Karpas-422 (cell line): Measurements from ENCODE around the gene RHEB. TPM values are rescaled to one million over a fixed set of nuclear protein-coding genes. Genes with fewer than 3 reads are reported as not detected.

Experiments
- DNase-seq: peaks from one replicate; pipeline ENCODE4 v3.0.0-alpha.2; 2015
- H2AFZ ChIP-seq: fragments of 200-600 bp; sonication (generic); 2 replicates; pipeline ENCODE4 v1.6.1; 2014; ENCODE audit warnings: antibody characterized with exemption, low read length, mixed read lengths
- H3K27ac ChIP-seq: fragments of 200-600 bp; sonication (generic); 2 replicates; pipeline ENCODE4 v1.5.1; 2014; ENCODE audit warnings: mild to moderate bottlenecking, low read length, moderate library complexity
- H3K27me3 ChIP-seq: fragments of 200-600 bp; sonication (generic); 2 replicates; pipeline ENCODE4 v1.6.1; 2014; ENCODE audit warnings: low read length, mixed read lengths
- H3K36me3 ChIP-seq: fragments of 200-600 bp; sonication (generic); 2 replicates; pipeline ENCODE4 v1.6.1; 2014; ENCODE audit warnings: low read length, mixed read lengths; ENCODE audit not compliant: insufficient read depth
- H3K4me1 ChIP-seq: fragments of 200-600 bp; sonication (generic); 2 replicates; pipeline ENCODE4 v1.6.1; 2014; ENCODE audit warnings: mild to moderate bottlenecking, low read length, mixed read lengths
- H3K4me2 ChIP-seq: fragments of 200-600 bp; sonication (generic); 2 replicates; pipeline ENCODE4 v1.6.1; 2014; ENCODE audit warnings: low read length, low read depth, mild to moderate bottlenecking; ENCODE audit not compliant: poor library complexity, severe bottlenecking
- H3K4me3 ChIP-seq: fragments of 200-600 bp; sonication (generic); 2 replicates; pipeline ENCODE4 v1.5.1; 2014; ENCODE audit warnings: mild to moderate bottlenecking, antibody characterized with exemption, low read length, mixed read lengths
- H3K79me2 ChIP-seq: fragments of 200-600 bp; sonication (generic); 2 replicates; pipeline ENCODE4 v1.6.1; 2014; ENCODE audit warnings: mild to moderate bottlenecking, low read length, mixed read lengths
- H3K9ac ChIP-seq: fragments of 200-600 bp; sonication (generic); 2 replicates; pipeline ENCODE4 v1.6.0; 2014; ENCODE audit warnings: low read length
- H3K9me2 ChIP-seq: fragments of 200-600 bp; sonication (generic), shearing (Covaris generic); replicated peaks from 2 replicates; pipeline ENCODE4 v1.6.0; 2014; ENCODE audit warnings: mild to moderate bottlenecking, low read length, moderate library complexity; ENCODE audit not compliant: insufficient read depth
- H3K9me3 ChIP-seq: fragments of 300-700, 200-600 bp; sonication (generic); 2 replicates; pipeline ENCODE4 v1.6.1; 2014; ENCODE audit warnings: low read length, mixed read lengths
- H4K20me1 ChIP-seq: fragments of 200-600 bp; sonication (generic); 2 replicates; pipeline ENCODE4 v1.6.1; 2014; ENCODE audit warnings: mild to moderate bottlenecking, antibody characterized with exemption, low read length, low read depth; ENCODE audit not compliant: insufficient read depth
- total RNA-seq: library from RNA; depleted of rRNA; stranded (reverse); fragments of >200 nt; shearing (Covaris generic); gene quantifications from 2 replicates; pipeline ENCODE4 v1.2.3, GENCODE V29; 2014; ENCODE audit warnings: low replicate concordance

The RHEB gene
- total RNA-seq, 1 experiment from 2014 or later, result 47.5 TPM

DNA sequence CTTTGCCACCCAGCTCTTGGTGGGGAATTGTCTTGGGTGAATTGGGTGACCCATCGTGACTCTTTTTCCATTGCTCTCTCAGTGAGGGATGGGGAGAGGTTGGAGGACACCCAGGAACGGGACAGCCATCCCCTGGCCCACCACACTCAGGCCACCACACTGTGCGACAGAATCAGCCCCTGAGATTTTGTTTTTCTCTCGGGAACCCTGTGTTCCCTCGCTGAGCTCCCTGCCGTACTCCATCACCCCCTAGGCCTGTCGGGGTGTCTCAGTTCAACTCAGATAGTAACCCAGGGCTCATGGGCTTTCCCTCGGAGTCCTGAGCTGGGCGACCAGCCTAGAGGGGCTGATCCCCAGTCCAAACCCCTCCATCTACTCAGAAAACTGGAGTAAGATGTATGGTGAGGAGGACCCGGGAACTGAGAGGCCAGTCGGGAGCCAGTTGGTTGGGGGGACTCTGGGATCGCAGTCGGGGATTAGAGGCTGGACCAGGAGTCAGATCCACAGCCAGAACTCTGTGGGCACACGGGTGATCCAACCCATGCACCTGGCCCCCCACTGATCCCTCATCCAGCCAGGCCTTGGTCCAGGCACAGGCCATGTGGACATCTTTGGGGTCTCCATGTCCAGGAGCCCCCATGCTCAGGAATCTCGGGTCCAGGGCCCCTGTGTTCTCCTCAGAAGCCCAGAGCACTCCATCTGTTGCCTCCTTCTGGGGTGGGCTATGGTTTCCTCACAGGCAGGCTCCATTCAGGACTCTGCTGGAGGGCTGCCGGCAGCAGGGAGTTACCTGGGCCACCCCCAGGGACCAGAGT, 89.1 kb downstream of the RHEB start:
- Histone ChIP-seq H3K4me1 (peaks cover 4% of the 10 kb centered on the region; the same call in 1 of the 2 replicates), H3K4me2 (no peak overlapping the region), H3K9me2 (no peaks in the 10 kb centered on the region), H3K36me3 (no peaks in the 10 kb centered on the region), H3K27me3 (no peaks in the 10 kb centered on the region), H4K20me1 (no peaks in the 10 kb centered on the region), H3K4me3 (no peak overlapping the region), H3K27ac (no peak overlapping the region), H3K79me2 (no peaks in the 10 kb centered on the region), H2AFZ (no peak overlapping the region), H3K9me3 (no peaks in the 10 kb centered on the region), H3K9ac (no peak overlapping the region)
- DNase-seq, result no peak

DNA sequence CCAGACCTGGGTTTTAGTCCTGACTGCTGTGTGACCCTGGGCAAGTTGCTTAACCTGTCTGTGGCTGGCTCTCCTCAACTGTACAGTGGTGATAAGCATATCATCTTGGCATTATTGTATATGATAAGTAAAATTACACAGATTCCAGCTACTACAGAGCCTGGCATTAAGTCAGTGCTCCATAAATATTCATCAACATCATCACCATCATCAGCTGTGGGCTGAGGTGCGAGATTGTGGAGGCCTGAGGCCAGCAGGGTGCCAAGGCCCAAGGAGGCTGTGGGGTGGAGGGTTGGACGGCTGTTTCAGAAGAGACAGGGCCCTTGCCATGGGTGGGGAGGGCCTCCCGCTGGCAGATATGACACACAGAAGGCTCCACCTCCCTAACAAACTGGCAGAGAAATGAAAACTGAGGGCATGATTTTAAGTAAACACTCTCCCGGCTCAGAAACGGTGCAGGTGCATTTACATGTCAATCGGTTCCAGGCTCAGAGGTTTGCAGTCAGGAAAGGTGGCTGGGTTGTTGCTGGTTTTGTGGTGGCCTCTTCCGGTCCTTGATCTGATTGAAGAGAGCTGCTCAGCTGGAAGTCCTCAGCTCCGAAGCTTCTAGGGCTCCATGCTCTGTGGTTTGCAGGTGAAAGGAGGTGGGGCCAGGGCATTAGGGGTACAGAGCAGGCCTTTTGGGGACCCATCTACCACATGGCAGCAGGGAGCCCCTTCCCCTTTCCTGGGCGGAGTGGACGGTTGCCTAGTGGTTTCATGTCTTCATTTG, 89.9 kb downstream of the RHEB start:
- H3K27ac ChIP-seq, result no peak overlapping the region
- no peak overlapping the region for H3K9ac ChIP-seq
- H4K20me1 ChIP-seq, result no peaks in the 10 kb centered on the region
- no peak overlapping the region for H2AFZ ChIP-seq
- H3K9me3 ChIP-seq, result no peaks in the 10 kb centered on the region
- DNase-seq, result no peak
- H3K4me2 ChIP-seq, result no peak overlapping the region
- H3K79me2 ChIP-seq, result no peaks in the 10 kb centered on the region
- H3K36me3 ChIP-seq, result no peaks in the 10 kb centered on the region
- H3K27me3 ChIP-seq, result no peaks in the 10 kb centered on the region
- peaks cover 4% of the 10 kb centered on the region; the same call in 1 of the 2 replicates for H3K4me1 ChIP-seq
- no peaks in the 10 kb centered on the region for H3K9me2 ChIP-seq
- H3K4me3 ChIP-seq, result no peak overlapping the region

DNA sequence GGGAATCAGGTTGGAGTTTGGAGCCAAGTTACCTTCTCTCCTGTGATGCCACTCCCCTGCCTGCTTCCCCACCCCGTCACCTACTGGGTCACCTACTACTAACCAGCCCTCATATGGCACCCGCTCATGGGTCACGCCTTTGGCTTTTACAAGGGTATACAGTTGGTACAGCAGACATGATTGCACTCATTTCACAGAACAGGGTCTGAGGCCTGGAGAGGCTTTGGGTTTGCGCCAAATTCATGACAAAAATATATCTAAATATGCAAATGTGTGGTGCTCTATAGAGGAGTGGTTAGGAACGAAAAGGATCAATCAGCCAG, 90.5 kb downstream of the RHEB start:
- no peaks in the 10 kb centered on the region for H3K9me3 ChIP-seq
- no peaks in the 10 kb centered on the region for H3K4me1 ChIP-seq
- no peak overlapping the region for H2AFZ ChIP-seq
- H4K20me1 ChIP-seq, result no peaks in the 10 kb centered on the region
- no peaks in the 10 kb centered on the region for H3K79me2 ChIP-seq
- H3K36me3 ChIP-seq, result no peaks in the 10 kb centered on the region
- H3K4me3 ChIP-seq, result no peak overlapping the region
- H3K9me2 ChIP-seq, result no peaks in the 10 kb centered on the region
- no peaks in the 10 kb centered on the region for H3K27me3 ChIP-seq
- no peak for DNase-seq
- no peak overlapping the region for H3K9ac ChIP-seq
- H3K4me2 ChIP-seq, result no peak overlapping the region
- H3K27ac ChIP-seq, result no peak overlapping the region

DNA sequence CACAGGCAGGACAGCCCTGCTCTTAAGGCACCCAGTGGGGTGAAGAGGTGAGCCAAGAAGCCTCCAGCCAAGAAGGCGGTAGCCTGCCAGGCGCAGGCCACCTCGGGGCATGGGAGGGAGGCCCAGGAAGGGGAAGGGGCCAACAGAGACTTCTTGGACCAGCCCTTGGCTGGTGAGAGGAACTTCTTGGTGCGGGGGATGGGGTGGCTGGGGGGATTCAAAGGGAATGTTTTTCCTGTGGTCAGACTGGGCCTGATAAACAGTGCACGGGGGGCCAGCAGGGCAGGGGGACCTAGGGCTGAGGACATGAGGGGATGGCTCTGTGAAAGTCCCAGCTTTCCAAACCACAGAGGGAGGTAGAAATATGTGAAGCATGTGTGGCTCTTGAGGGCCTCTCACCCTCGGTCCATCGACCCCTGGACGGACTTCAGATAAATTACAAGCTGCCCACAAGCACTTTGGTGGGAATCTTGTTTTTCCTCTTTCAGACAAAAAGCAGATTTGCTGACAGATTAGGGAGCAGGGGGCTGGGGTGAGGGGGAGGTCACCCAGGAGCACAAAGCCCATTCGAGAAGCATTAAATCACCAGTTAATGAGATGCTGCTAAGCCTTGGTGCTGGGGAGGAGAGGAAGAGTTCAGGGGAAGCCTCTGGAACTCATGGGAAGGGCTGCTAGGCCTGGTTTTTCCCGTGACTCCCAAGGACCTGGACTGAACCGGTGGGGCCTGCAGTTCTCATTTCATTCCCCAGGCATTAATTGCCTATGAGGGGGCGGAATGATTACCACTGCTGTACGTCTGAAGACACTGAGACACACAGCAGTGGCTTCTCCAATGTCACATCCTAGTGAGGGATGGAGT, 91.1 kb downstream of the RHEB start:
- Histone ChIP-seq H3K4me3 (no peak overlapping the region), H4K20me1 (no peaks in the 10 kb centered on the region), H3K36me3 (no peaks in the 10 kb centered on the region), H3K79me2 (no peaks in the 10 kb centered on the region), H3K4me2 (no peak overlapping the region), H3K9me3 (no peaks in the 10 kb centered on the region), H2AFZ (no peak overlapping the region), H3K27ac (no peak overlapping the region), H3K27me3 (no peaks in the 10 kb centered on the region), H3K9ac (no peak overlapping the region), H3K4me1 (no peaks in the 10 kb centered on the region), H3K9me2 (no peaks in the 10 kb centered on the region)
- DNase-seq, result no peak

DNA sequence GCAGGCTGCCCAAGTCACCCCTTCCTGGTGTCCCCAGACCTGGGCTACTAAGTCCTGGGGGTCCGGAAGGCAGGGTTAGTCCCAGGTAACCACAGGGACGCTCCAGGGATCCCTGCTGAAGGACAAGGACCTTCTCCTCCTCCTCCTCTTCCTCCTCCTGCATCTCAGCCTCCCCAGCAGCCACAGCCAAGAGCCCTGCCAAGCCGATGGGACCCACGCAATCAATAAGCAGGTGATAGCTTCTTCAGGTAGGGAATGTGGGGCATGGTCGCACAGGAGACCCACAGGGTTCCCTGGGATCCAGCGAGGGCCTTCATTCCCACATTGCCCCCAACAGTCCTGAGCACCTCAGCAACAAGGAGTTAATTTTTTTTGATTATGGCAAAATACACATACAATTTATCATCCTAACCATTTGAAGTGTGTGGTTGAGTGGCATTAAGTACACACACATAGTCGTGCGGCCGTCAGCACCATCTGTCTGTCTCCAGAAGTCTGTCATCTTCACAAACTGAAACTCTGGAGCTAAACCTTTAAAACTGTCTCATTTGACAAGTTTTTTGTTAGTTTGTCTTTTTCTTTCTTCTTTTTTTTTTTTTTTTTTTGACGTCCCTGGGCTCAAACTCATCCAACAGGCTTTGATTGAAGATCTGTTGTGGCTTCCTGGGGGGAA, 91.9 kb downstream of the RHEB start:
- Histone ChIP-seq H3K9me3 (no peaks in the 10 kb centered on the region), H2AFZ (no peak overlapping the region), H3K4me2 (no peak overlapping the region), H3K4me3 (no peak overlapping the region), H3K27ac (no peak overlapping the region), H3K9ac (no peak overlapping the region), H3K27me3 (no peaks in the 10 kb centered on the region), H3K36me3 (no peaks in the 10 kb centered on the region), H3K4me1 (no peaks in the 10 kb centered on the region), H3K79me2 (no peaks in the 10 kb centered on the region), H3K9me2 (no peaks in the 10 kb centered on the region), H4K20me1 (no peaks in the 10 kb centered on the region)
- no peak for DNase-seq

DNA sequence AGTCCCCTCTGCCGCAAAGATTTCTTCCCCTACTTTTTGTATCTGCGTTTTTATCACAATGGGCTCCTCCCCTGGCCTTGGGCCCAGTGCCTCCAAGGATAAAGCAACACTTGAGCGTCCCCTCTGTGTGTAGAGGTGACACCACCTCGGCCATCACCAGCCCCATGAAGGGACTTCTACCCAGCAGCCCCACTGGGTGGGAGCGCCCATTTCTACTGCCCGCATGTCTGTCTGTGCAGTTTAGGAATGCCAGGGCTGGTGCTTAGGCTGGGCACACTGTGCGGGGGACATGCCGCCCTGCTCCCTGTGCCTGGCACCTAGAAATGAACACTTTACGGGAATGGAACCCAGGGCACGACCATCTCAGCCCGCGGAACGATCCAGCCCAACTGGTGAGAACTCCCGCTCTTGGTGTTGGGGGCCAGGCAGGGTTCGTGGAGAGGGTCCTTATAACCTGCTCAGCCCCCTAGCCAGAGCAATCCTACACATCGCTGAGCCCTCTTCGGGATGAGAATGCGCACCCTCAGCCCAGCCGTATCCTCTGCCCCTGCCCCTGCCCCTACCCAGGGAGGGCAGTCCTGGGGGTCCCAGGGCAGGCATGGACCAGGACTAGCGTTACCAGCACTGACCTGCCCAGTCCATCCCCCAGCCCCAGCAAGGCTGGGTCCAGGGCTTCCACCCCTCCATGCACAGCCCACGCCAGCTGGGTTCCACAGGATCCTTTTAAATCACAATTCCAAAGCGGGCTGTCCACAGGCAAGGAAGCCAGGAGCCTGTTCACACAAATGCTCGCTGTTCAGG, 92.6 kb downstream of the RHEB start:
- Histone ChIP-seq H4K20me1 (no peaks in the 10 kb centered on the region), H3K4me2 (no peak overlapping the region), H3K79me2 (no peaks in the 10 kb centered on the region), H3K4me3 (no peak overlapping the region), H2AFZ (no peak overlapping the region), H3K27me3 (no peaks in the 10 kb centered on the region), H3K4me1 (no peaks in the 10 kb centered on the region), H3K9me2 (no peaks in the 10 kb centered on the region), H3K9me3 (no peaks in the 10 kb centered on the region), H3K36me3 (no peaks in the 10 kb centered on the region), H3K9ac (no peak overlapping the region), H3K27ac (no peak overlapping the region)
- DNase-seq, result no peak

DNA sequence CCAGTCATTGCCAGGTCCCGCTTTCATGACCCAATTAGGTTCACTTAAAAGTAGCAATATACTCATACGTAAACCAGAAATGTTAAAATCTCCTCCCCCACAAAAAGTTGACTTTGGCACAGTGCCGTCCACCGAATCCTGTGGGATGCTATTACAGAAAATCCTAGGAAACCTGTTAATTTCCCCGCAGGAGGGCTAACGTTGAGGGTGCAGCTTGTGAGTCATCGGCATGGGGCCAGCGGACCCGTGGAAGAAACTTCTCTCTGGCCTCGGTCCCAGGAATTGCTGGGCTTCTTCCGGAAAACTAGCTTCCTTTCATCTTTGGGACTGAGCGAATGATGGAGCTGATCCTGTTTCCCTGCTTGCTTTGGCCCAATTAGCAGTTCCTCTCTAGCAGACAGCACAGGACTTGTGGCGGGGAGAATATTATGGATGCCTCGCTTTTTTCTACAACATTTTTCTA, 93.2 kb downstream of the RHEB start:
- H3K9me2 ChIP-seq, result no peaks in the 10 kb centered on the region
- H3K36me3 ChIP-seq, result no peaks in the 10 kb centered on the region
- H3K27me3 ChIP-seq, result no peaks in the 10 kb centered on the region
- H3K9ac ChIP-seq, result no peak overlapping the region
- no peaks in the 10 kb centered on the region for H3K9me3 ChIP-seq
- H3K79me2 ChIP-seq, result no peaks in the 10 kb centered on the region
- H3K4me1 ChIP-seq, result no peaks in the 10 kb centered on the region
- H3K27ac ChIP-seq, result no peak overlapping the region
- H3K4me3 ChIP-seq, result no peak overlapping the region
- H3K4me2 ChIP-seq, result no peak overlapping the region
- no peak overlapping the region for H2AFZ ChIP-seq
- no peak for DNase-seq
- H4K20me1 ChIP-seq, result no peaks in the 10 kb centered on the region
